GM19397 (cell line): ENCODE results near the gene RPS6KB2.
A peak's percentile ranks its signal among the peaks of the same experiment; 100 is the strongest.
"Not testable (repeated sequence)": the region's sequence is repeated elsewhere in the genome, so short reads cannot be mapped to it uniquely, and the experiment has no call there.

Experiments used
- ATAC-seq: cut with Tn5 transposase; IDR thresholded peaks from one replicate; pipeline ENCODE4 v1.9.1; 2021; ENCODE audit warnings: mild to moderate bottlenecking, moderate library complexity; ENCODE audit not compliant: unreplicated experiment

The RPS6KB2 gene

DNA sequence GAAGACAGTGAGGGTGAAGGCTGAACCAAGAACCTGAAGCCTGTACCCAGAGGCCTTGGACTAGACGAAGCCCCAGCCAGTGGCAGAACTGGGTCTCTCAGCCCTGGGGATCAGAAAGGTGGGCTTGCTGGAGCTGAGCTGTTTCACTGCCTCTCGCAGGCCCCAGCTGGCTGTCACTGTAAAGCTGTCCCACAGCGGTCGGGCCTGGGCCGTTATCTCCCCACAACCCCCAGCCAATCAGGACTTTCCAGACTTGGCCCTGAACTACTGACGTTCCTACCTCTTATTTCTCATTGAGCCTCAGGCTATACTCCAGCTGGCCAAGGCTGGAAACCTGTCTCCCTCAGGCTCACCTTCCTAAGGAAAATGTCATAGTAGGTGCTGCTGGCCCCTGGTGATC lies 30.8 kb upstream of the RPS6KB2 start:
- no peak for ATAC-seq

DNA sequence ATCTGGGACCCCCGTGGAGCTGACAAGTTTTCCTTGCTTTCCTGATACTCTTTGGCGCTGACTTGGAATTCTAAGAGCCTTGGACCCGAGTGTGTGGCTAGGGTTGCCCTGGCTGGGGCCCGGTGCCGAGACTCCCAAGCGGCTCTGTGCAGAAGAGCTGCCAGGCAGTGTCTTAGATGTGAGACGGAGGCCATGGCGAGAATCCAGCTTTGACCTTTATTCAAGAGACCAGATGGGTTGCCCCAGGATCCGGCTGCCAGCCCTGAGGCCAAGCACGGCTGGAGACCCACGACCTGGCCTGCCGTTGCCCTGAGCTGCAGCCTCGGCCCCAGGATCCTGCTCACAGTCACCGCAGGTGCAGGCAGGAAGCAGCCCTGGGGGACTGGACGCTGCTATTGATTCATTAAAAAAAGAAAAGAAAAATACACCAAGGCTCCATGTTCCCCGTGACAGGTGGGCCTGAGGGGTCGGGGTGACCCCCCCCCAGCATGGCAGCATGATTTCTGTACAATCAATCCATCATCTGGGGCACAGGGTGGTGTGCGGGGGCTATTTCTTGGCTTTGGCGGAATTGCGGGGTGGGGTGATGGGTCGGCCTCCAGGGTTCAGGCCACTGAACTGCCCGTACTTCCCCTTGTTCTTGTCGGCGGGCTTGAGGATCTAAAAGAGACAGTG lies 30.2 kb upstream of the RPS6KB2 start:
- ATAC-seq, result no peak

DNA sequence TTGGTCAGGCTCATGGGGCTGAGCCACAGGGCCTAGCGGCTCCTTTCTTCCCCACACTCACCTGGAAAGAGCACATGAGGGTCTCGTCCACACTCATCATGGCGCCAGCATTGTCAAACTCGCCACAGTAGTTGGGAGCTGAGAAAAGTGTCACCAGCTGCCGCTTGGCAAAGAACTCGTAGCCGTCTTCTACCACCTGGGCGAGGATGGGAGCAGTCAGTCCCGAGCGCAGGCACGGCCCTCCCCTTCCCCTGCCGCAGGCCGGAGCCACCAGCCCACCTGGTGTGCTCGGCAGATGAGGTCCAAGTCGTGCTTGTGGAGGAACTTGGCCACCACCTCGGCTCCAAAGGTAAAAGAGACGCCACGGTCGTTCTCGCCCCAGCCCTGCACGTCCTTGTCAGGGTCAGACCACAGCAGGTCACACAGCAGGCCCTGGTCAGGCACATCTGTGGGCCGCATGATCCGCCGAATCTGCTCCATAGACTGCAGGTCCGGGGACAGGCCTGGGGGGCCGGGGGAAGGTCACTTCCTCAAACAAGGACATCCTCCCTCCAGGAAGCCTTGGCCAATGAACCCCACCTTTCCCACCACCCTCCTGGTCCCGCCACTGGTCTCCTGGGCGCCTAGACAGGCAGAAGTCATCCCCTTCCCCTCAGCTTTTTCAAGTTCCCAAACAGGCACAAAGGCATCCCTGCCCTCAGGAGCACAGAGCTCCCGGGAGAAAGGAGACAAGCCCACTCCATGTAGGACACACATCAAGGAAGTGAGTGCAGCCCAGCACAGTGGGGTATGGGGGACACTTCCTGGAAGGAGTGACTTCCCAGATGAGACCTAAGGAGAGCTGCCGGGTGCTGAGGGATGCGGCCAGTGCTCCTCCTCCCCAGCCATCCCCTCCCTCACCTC lies 29.4 kb upstream of the RPS6KB2 start:
- ATAC-seq, result no peak

DNA sequence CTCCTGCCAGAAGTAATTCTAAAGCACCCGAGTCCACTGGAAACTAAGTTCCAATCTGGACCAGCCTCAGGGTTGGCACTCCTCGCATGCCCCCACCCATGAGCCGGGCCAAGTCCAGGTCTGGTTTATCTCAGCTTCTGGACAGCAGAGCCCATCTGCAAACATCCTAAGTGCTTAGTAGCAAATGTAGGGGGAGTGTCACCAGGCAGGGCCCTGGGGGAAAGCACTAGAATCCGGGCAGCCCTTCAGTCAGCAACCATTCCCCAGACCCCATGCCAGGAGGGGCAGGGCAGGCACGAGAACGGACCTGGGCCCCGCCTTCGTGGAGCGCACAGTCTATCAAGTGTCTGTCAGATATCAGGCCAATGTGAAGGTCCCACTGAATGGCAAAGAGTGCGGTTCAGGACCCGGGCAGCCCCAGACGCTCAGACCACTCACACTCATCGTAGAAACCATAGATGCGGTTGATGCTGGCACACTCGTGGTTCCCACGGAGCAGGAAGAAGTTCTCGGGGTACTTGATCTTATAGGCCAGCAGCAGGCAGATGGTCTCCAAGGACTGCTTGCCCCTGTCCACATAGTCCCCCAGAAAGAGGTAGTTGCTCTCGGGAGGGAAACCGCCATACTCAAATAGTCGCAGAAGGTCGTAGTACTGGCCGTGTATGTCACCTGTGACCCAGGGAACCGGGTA lies 27.9 kb upstream of the RPS6KB2 start:
- no peak for ATAC-seq

DNA sequence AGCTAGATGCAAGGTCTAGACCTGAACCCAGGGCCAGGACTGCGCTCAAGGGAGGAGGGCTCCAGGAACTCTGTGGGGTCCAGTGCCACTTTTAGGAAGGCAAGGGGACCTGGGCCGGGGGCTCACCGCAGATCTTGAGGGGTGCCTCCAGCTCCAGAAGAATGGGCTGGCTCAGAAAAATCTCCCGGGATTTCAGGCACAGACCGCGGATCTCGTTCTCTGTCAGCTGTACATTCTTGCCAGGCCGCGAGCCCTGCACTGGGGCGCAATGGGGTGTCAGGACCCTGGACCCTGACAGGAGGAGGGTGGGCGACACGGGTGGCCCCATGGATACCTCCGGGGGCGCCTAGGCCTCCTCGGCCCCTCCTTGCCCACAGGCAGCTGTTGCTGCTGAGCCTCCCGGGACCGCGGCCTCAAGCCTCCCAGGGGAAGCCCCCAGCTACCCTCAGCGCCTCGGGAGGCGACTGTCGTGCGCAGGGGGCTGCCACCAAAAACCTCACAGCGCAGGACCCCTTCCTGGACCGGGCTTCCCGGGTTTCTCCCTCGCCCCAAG lies 27.3 kb upstream of the RPS6KB2 start:
- no peak for ATAC-seq

DNA sequence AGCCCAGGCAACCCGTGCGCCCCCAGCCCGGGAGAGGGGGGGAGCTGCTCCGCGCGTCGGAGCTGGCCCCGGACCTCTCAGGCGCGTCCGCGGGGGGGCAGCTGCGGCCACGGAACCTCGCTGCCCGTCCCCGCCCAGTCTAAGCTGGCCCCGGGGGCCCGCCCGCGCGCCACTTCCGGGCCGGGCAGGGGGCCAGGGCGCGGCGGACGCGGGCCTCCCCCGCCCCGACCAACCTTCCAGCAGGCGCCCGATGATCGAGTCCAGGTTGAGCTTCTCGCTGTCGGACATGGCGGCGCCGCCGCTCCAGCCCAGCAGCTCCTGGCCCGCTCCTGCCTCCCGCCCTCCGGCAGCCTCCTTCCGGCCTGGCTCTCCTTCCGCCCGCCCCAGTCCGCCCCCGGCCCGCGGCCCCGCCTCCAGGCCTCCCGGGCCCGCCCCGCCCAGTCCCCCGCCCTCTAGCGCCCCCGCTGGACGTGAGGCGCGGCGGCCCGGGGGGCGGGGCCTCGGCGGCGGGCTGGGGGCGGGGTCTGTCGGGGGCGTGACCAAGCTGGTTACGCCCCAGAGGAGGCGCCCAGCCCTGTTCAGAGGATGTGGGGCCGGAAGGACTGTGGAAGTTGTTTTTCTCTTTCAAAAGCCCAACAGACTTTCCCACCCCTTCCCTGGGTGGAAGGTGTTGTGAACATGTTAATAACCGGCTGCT lies 26.7 kb upstream of the RPS6KB2 start, which contains the start of gene PPP1CA:
Gene PPP1CA (minus strand): TSS at position 364 of the 697 bp plus-strand sequence. CDS start 76 bp downstream, at position 288.
- peak; percentile 69 for ATAC-seq

DNA sequence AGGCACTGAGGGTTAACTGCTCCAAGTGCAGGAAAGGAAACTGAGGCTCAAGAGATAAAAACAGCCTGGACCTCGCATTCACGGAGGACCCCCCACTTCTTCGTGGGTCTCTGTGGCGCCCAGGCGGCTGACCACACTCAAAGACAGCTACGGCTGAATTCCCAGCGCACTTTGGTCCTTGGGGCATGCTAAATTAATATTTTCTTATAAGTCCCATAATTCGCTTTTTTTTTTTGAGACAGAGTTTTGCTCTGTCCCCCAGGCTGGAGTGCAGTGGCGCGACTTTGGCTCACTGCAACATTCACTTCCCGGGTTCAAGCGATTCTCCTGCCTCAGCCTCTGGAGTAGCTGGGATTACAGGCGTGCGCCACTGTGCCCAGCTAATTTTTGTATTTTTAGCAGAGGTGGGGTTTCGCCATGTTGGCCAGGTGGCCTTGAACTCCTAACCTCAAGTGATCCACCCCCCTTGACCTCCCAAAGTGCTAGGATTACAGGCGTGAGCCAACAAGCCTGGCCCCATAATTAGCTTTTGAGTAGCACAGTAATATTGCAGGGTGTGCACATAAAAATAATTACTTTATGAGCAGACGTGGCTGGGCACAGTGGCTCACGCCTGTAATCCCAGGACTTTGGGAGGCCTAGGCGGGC lies 26.0 kb upstream of the RPS6KB2 start:
- not testable (repeated sequence) for ATAC-seq

DNA sequence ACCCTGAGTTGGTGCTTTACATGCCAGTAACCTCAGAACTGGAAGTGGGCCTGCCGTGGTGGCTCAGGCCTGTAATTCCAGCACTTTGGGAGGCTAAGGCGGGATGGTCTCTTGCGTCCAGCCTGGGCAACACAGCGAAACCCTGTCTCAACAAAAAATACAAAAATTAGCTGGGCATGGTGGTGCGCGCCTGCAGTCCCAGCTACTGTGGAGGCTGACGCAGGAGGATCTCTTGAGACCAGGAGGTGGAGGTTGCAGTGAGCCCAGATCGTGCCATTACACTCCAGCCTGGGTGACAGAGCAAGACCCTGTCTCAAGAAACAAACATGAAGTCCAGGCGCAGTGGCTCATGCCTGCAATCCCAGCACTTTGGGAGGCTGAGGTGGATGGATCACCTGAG lies 25.2 kb upstream of the RPS6KB2 start:
- not testable (repeated sequence) for ATAC-seq

DNA sequence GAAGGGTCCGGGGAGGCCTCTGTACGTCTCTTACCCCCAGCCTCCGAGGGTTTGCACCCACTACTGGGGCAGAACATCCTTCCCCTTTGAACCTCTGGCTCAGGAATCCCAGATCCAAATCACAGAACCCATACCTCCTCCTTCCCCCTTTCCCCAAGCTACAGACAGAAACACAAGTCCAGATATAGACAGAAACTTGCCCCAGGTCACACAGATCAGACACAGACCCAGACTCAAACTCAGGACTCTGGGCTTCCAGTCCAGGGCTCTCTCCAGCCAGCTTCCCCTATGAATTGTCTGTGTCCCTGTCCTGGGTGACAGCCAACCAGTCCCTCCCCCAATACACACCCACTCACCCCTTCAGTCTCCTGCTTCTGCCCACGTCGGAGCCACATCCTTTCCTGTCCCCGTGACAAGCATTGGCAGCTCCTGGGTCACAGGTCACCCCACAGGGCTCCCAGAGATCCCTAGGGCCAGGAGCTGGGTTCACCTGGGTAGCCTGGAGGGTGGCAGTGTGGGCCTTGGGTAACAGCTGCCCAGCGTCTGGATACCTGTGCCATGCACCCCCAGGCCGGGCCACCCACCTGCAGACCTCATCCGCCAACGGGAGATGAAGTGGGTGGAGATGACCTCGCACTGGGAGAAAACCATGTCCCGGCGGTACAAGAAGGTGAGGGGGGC lies 23.6 kb upstream of the RPS6KB2 start:
- ATAC-seq, result no peak

DNA sequence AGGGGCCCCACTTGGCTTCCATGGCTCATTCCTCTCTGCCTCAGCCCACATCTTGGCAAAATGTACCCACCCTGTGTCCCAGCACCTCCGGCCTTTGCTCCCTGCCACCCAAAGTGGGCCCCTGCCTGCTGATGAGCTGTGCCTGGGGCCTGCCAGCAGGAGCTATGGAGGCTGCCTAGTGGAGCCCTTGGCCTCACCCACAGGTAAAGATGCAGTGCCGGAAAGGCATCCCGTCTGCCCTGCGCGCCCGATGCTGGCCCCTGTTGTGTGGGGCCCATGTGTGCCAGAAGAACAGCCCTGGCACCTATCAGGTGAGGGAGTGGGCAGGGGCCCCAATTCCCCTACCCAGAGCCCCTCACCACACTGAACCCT lies 23.1 kb upstream of the RPS6KB2 start:
- no peak for ATAC-seq

DNA sequence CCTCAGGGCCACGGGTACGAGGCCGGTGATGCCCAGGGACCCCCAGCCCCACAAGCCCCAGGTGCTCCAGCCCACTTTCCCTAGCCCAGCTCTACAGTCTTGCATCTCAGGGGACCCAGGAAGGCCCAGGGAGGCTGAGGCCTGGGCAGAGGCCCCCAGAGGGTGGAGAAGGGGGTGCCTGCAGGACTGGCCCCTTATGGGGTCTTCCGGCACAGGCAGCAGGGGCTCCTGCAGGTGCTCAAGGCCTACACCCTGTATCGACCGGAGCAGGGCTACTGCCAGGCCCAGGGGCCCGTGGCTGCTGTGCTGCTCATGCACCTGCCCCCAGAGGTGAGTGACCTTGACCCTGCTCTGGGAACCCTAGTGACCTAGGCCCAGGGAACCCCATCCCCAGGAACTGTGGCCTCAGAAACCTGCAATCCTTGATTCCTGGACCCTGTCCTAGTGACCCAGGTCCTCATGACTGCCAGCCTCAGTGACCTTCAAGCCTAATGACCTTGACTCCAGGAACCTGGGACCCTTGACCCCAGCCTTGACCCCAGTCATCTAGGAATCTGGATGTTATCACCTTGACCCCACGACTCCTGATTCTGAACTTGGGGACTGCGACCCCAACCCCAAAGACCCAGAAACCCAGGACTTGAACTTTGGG lies 22.5 kb upstream of the RPS6KB2 start:
- ATAC-seq, result no peak

DNA sequence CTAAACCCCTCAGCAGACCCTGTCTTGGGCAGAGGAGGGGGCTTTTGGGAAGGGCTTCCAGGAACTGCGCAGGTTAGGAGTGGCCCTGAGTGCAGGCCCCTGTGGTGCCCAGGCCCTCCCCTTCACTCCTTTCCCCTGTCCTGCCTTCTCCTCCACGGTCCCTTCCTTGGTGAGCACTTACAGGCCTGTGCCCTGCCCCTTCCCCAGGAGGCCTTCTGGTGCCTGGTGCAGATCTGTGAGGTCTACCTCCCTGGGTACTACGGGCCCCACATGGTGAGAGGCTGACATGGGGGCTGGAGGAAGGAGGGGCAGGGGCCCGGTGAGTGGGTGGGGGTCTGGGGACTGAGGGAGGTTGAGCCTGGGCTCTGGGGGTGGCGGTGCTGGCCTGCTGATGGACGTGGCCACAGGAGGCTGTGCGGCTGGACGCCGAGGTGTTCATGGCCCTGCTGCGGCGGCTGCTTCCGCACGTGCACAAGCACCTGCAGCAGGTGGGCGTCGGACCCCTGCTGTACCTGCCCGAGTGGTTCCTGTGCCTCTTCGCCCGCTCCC lies 21.8 kb upstream of the RPS6KB2 start:
- ATAC-seq, result no peak

DNA sequence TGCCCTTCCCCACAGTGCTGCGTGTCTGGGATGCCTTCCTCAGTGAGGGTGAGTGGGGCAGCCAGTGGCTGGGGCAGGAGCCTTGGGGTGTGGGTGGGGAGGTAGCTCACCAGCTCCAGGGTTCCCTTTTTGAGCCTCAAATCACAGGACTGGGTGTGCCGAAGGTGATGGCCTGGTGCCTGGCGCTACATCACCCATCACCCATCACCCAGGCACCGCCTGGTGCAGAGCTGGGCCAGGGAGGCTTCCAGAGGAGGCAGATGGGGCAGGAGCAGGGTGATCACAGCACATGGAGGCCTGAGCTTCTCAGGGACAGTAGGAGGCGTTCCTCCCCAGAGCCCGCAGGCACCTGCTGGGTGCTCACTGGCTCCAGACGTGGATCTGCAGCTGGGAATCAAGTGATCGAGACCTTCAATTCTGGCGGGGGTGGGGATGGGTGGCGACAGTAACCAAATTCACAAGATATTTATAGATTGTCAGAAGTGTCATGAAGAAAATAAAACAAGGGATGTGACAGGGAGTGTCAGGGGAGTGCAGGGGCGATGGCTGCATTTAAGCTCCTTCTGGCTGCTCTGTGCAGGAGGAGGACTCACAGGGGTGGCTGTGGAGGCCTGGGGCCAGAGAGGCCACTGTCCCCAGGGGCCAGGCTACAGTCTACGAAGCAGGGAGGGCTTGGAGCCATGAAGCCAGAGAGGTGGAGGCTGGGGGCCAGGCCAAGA lies 21.2 kb upstream of the RPS6KB2 start:
- no peak for ATAC-seq

DNA sequence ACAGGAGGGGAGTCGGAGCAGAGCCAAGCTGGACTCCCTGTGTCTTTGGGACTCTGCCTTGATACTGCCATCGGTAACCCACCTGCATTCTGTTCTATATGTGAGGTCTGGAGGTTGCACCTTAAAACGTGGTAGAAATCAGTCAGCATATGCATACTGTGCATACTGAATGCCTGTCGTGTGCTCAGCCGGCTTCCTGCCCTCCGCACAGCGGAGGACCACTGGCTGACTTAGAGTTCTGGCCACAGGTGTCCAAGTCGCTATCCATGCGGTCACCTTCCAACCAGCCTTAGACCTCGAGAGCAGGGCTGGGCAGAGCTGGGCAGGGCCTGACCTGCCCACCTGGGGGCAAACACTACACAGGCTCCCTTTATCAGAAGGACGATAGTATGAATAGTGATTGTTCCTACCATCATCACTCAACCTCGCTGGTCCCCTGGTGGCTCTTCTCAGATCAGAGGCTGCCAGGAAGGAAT lies 20.6 kb upstream of the RPS6KB2 start:
- ATAC-seq, result no peak

DNA sequence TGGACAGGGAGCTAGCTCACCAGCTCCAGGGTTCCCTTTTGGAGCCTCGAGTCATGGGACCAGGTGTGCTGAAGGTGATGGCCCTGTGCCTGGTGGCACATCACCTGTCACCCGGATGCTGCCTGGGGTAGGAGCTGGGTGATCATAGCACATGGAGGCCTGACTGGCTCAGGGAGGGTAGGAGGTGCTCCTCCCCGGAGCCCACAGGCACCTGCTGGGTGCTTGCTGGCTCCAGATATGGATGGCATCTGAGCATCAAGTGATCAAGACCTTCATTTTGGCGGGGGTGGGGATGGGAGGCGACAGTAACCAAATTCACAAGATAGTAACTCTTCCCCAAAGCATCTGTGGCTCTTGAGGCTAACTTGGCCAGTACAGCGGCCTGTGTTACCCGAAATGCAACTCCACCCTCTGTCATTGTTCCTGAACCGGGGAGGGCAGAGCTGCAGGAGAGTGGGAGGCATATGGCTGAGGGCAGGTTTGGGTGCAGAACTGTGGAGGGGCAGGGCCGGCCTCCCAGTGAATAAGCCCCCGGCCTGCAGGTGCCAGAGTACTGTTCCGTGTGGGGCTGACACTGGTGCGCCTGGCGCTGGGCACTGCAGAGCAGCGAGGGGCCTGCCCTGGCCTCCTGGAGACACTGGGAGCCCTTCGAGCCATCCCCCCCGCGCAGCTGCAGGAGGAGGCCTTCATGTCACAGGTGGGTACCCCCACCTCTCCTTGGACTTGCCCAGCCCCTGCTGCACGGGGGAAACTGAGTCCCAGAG lies 19.7 kb upstream of the RPS6KB2 start:
- ATAC-seq, result no peak

DNA sequence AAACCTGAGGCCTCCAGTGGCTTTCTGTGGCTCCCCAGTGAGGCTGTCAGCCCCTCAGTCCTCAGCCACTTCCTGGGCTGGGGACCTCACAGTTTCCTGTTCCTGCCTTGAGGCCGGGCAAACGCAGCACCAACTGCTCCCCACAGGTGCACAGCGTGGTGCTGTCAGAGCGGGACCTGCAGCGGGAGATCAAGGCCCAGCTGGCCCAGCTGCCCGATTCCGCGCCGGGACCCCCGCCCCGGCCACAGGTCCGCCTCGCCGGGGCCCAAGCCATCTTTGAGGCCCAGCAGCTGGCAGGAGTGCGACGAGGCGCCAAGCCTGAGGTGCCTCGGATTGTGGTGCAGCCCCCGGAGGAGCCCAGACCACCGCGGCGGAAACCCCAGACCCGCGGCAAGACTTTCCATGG lies 19.0 kb upstream of the RPS6KB2 start:
- peak; percentile 59 for ATAC-seq

DNA sequence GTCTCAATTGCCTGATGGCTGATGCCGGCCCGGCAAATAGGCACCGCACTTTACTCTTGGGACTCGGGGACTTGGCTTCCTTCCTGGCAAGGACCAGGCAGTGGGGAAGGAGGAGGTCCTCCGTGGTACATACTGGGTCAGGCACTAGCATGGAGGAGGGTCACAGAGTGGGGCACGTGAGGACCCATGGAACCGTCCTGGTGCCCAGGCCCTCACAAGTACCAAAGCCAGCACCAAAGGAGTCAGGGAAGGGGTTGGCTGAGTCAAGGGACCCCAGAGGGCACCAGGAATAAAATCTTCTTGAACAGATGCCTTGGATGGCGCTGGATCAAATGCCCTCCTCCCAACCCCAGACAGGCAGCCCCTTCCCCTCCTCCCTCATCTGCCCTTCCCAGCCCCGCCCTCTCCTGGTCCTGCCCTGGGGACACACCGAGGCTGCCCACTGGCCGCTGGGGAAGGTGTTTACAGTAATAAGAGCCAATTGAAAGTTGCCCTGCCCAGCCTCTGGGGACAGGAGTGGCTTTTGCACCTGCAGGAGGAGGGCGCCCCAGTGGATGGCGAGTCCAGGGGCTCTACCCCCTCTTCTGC lies 18.4 kb upstream of the RPS6KB2 start:
- no peak for ATAC-seq
